GM12874 (cell line): ENCODE results near the gene TBXAS1.

Source experiments
- CTCF ChIP-seq: IDR thresholded peaks from 2 replicates; pipeline ENCODE4 v1.5.1; 2011; ENCODE audit warnings: low read depth, mild to moderate bottlenecking, control low read depth, low read length, moderate library complexity; ENCODE audit not compliant: insufficient read depth

Gene TBXAS1

DNA sequence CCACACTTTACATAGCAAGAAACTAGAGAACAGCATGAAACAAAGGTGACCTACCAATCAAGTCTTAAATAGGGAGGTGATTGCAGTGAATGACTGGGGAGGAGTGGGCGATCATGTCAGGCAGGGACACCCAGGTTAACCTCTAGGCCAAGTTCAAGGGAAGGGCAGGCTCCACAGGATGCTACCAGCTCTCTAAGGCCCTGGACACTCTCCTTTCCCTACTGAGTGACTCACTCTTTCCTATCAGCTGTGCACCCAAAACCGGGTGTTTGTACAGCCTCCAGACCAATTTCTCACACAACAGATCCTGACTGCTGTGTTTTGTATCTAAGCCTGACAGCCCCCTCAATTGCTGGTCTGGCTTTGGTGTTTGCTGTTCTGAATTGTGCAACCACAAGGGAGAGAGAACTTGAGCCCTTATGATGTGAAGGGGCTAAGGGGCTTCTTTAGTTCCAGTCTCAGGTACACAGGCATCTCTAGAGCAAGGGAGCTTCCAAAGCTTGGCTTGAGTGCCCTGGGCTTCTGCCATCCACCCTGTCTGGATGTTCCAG, 107.8 kb downstream of the TBXAS1 start:
- no peak for TF ChIP-seq CTCF

DNA sequence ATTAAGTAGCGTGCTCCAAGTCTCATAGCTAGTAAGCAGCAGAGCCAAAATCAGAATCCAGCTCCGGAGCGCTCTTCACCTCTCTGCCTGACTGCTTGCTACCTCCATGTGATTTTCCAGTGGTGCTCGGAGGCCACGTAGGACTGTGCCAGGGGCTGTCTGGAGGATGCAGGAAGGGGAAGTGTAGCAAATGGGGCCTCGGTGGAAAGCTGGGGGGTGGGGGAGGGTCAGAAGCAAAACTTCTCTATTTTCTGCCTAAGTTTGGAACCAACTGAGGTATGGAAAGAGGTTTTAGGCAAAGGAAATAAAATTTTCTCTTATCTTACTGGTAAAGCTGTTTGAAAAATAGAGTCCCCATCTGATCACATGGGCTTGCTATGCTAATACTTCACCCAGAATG, 108.7 kb downstream of the TBXAS1 start:
- TF ChIP-seq CTCF = no peak

- TF ChIP-seq CTCF = no peak
Measured at GRCh38 chr7:139940866-139941265, 111.8 kb downstream of the TBXAS1 start.

GRCh38 chr7:139941421-139941820, 112.4 kb downstream of the TBXAS1 start:
- no peak for TF ChIP-seq CTCF

- no peak for TF ChIP-seq CTCF
Measured at GRCh38 chr7:139941866-139942265, 112.8 kb downstream of the TBXAS1 start.

DNA sequence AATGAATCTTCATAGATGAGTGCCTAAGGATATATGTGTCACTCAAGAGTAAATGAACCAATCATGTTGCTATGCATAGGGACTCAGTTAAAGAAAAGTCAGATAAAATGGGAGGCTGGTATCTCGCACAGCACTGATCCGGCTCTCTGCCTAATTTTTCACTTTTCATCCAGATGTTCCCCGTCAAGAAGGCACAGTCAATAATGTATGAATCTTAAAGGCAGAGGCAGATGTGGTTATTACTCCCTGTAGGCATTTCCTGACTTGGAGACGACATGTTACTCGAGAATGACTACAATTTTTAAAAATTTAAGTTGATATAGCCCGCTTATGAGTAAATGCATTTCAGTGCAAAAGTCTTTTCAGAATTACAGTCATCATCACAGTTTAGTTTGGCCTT, 113.6 kb downstream of the TBXAS1 start:
- TF ChIP-seq CTCF = no peak

DNA sequence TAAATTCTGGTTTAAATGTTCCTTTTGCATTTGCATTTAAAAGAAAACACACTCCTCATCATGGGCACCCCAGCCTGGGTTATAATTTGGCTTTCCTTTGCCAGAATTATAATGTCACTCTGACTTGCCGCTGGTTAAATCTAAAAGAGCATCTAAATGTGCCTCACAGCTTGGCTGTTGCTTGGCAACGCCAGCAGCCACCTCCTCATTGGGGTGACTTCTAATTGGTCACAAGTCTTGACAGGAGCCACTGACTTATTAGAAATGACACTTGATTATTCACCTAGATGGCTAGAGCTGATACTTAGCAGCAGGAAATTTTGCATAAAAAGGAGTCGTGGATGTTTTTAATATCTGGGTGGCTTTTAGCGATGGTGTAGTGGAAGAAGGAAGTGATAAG, 114.3 kb downstream of the TBXAS1 start:
- no peak for TF ChIP-seq CTCF
